Fibroblast of mammary gland (primary cell): Measurements from ENCODE around the gene NTRK2.

Experiments
- DNase-seq: peaks from one replicate; pipeline ENCODE4 v3.0.0-alpha.2; 2010; ENCODE audit warnings: low read depth
- H3K4me3 ChIP-seq: 2 replicates; pipeline ENCODE4 v1.5.1; 2011; ENCODE audit warnings: low read depth, mild to moderate bottlenecking, low read length, moderate library complexity; ENCODE audit not compliant: control insufficient read depth
- TF ChIP-seq, protein P1 (sequence below): conservative IDR thresholded peaks from 2 replicates; pipeline ENCODE4 v1.5.1; 2011; ENCODE audit warnings: low read depth, low read length, inconsistent platforms; ENCODE audit not compliant: control insufficient read depth, insufficient read depth

The NTRK2 gene

GRCh38 chr9:84941792-84942191 lies 272.3 kb downstream of the NTRK2 start:
- H3K4me3 ChIP-seq = no peak overlapping the region
- TF ChIP-seq, protein P1, sequence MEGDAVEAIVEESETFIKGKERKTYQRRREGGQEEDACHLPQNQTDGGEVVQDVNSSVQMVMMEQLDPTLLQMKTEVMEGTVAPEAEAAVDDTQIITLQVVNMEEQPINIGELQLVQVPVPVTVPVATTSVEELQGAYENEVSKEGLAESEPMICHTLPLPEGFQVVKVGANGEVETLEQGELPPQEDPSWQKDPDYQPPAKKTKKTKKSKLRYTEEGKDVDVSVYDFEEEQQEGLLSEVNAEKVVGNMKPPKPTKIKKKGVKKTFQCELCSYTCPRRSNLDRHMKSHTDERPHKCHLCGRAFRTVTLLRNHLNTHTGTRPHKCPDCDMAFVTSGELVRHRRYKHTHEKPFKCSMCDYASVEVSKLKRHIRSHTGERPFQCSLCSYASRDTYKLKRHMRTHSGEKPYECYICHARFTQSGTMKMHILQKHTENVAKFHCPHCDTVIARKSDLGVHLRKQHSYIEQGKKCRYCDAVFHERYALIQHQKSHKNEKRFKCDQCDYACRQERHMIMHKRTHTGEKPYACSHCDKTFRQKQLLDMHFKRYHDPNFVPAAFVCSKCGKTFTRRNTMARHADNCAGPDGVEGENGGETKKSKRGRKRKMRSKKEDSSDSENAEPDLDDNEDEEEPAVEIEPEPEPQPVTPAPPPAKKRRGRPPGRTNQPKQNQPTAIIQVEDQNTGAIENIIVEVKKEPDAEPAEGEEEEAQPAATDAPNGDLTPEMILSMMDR = no peak
- no peak for DNase-seq

- no peak for DNase-seq
- TF ChIP-seq, protein P1 = no peak
- no peak overlapping the region for H3K4me3 ChIP-seq
These were observed 274.0 kb downstream of the NTRK2 start for GRCh38 chr9:84943482-84944050.

- no peak overlapping the region for H3K4me3 ChIP-seq
- peak; percentile 3 for DNase-seq
- TF ChIP-seq, protein P1 = no peak
These were observed 276.5 kb downstream of the NTRK2 start for GRCh38 chr9:84945878-84946538.

- DNase-seq = no peak
- TF ChIP-seq, protein P1 = no peak
- H3K4me3 ChIP-seq = no peak overlapping the region
These were observed 278.0 kb downstream of the NTRK2 start for GRCh38 chr9:84947412-84947972.

GRCh38 chr9:84949258-84949657 lies 279.7 kb downstream of the NTRK2 start:
- TF ChIP-seq, protein P1 = no peak
- DNase-seq = no peak
- H3K4me3 ChIP-seq = no peak overlapping the region

DNA sequence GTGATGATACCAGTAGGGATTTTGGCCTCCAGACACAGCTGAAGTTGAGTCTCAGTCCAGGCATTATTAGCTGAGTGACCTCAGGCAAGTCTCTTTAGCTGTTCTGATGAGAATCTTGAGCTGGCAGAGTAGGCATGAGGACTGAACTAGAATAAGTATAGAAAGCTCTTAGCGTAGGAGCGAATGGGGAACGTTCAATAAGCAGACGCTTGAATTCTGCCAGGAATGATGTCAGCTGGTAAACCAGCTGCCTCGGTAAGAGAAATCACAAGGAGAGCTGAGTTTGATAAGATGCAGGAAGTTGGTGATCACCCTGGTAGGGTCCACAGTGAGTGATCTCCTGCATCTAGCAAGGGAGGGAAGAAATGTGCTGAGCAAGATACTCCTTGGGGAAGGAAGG lies 280.4 kb downstream of the NTRK2 start:
- H3K4me3 ChIP-seq = no peak overlapping the region
- TF ChIP-seq, protein P1 = no peak
- DNase-seq = no peak
